Prostate gland (tissue), 2 donors: ENCODE results near the gene PLK5. TPM values are rescaled to one million over a fixed set of nuclear protein-coding genes. Genes with fewer than 3 reads are reported as not detected.

Experiments
- DNase-seq: peaks from one replicate; pipeline ENCODE4 v3.0.0-alpha.2; 2019; ENCODE audit warnings: low spot score
- H3K27ac ChIP-seq, 2 donors: fragments of 200-600 bp; sonication (generic); 2 replicates each; pipeline ENCODE4 v1.5.1; 2017 to 2019
- H3K27me3 ChIP-seq: fragments of 200-600 bp; sonication (generic); replicated peaks from 2 replicates; pipeline ENCODE4 v1.5.1; 2019; ENCODE audit not compliant: insufficient read depth
- H3K36me3 ChIP-seq, 2 donors: fragments of 200-600 bp; sonication (generic); 1 replicate in 1 of 2; 2 replicates in 1 of 2; pipeline versions ENCODE4 v1.5.1 to v1.8.1; 2017 to 2019
- H3K4me1 ChIP-seq: fragments of 200-600 bp; sonication (generic); replicated peaks from 2 replicates; pipeline ENCODE4 v1.5.1; 2019
- H3K4me3 ChIP-seq, 2 donors: fragments of 200-600 bp; sonication (generic); 2 replicates each; pipeline ENCODE4 v1.5.1; 2017 to 2019
- H3K9me3 ChIP-seq: fragments of 200-600 bp; sonication (generic); 2 replicates; pipeline ENCODE4 v1.5.1; 2017
- CTCF ChIP-seq, 4 experiments: fragments of 200-600 bp in 2 of 4; fragments of 450-650 bp in 2 of 4; sonication (generic) in 2 of 4; IDR thresholded peaks; 1 replicate in 3 of 4; 2 replicates in 1 of 4; pipeline ENCODE4 v1.5.1; 2016 to 2019; ENCODE audit warnings: antibody characterized with exemption in 4 of 4, mild to moderate bottlenecking in 2 of 4, moderate library complexity in 2 of 4
- POLR2A ChIP-seq: fragments of 450-650 bp; IDR thresholded peaks from one replicate; pipeline ENCODE4 v1.6.1; 2016; ENCODE audit warnings: antibody characterized with exemption, mild to moderate bottlenecking
- POLR2AphosphoS5 ChIP-seq: sonication (generic); formaldehyde crosslinking; IDR thresholded peaks from one replicate; pipeline ENCODE4 v1.6.1; 2017; ENCODE audit warnings: antibody characterized with exemption
- WGBS: methylation state at CpG from one replicate; pipeline ENCODE4 v1.1.5; 2018; 5-methylcytosine and 5-hydroxymethylcytosine counted together
- intact Hi-C: fragments of 100-400 bp; cut with DNase I; formaldehyde crosslinking; loops from one replicate; pipeline ENCODE4 v1.14.2; 2022
- total RNA-seq, 2 donors: library from RNA; depleted of rRNA; stranded (reverse); fragments of >200 nt; gene quantifications; one replicate each; pipeline ENCODE4 v1.1.0, GENCODE V29; 2016

The PLK5 gene
- total RNA-seq, 2 donors from 2014 or later = 28.8 TPM; not detected in 1

GRCh38 chr19:1503089-1503924, 20.6 kb upstream of the PLK5 start:
- intact Hi-C loops = loop anchor here (5.0 kb wide), 1 partner anchor 226 kb away; the partner anchor contains the start of gene FAM174C
- no peak overlapping the region for H3K27ac ChIP-seq
- DNase-seq = no peak

GRCh38 chr19:1503925-1504773, 19.7 kb upstream of the PLK5 start:
- peaks cover 14% of the 10 kb centered on the region for H3K27me3 ChIP-seq
- TF ChIP-seq POLR2A = no peak
- no peak for TF ChIP-seq POLR2AphosphoS5
- no peak for TF ChIP-seq CTCF (IDR thresholded peaks at IDR 0.05)
- intact Hi-C loops = loop anchor here (5.0 kb wide), 1 partner anchor 227 kb away; the partner anchor contains the start of gene FAM174C
- H3K36me3 ChIP-seq = no peaks in the 10 kb centered on the region
- WGBS = 52% methylated on average over 23 of the region's 23 CpGs
- H3K4me3 ChIP-seq = no peak overlapping the region
- H3K27ac ChIP-seq = no peak overlapping the region
- no peaks in the 10 kb centered on the region for H3K9me3 ChIP-seq
- no peaks in the 10 kb centered on the region for H3K4me1 ChIP-seq
- DNase-seq = no peak

More at GRCh38 chr19:1503089-1503924, 20.6 kb upstream of the PLK5 start:
- Histone ChIP-seq H3K36me3 (no peaks in the 10 kb centered on the region), H3K4me3 (no peak overlapping the region), H3K9me3 (no peaks in the 10 kb centered on the region), H3K4me1 (no peaks in the 10 kb centered on the region), H3K27me3 (peaks cover 14% of the 10 kb centered on the region)
- 8% methylated on average over 49 of the region's 49 CpGs for WGBS
- TF ChIP-seq POLR2A (peak; percentile 10), CTCF (IDR thresholded peaks at IDR 0.05) (peak; percentile 40 to 70 (median 43)), POLR2AphosphoS5 (no peak)

DNA sequence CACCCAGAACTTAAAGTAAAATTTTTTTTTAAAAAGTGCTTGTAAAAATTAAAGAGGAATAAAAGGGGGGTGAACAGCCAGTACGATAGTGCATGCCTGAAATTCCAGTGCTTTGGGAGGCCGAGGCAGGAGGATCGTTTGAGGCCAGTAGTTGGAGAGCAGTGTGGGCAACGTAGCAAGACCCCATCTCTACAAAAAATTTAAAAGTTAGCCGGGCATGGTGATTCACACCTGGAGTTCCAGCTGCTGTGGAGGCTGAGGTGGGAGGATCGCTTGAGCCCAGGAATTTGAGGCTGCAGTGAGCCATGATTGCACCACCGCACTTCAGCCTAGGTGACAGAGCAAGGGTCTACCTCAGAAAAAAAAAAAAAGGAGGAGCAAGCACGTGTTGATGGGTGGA, 18.9 kb upstream of the PLK5 start:
- Histone ChIP-seq H3K4me3 (no peak overlapping the region), H3K4me1 (no peaks in the 10 kb centered on the region), H3K27ac (no peak overlapping the region), H3K27me3 (peaks cover 14% of the 10 kb centered on the region), H3K9me3 (no peaks in the 10 kb centered on the region), H3K36me3 (no peaks in the 10 kb centered on the region)
- 61% methylated on average over 8 of the region's 8 CpGs for WGBS
- no peak for TF ChIP-seq POLR2AphosphoS5
- TF ChIP-seq CTCF (IDR thresholded peaks at IDR 0.05) = no peak
- no peak for TF ChIP-seq POLR2A
- intact Hi-C loops = no loop called here
- no peak for DNase-seq

DNA sequence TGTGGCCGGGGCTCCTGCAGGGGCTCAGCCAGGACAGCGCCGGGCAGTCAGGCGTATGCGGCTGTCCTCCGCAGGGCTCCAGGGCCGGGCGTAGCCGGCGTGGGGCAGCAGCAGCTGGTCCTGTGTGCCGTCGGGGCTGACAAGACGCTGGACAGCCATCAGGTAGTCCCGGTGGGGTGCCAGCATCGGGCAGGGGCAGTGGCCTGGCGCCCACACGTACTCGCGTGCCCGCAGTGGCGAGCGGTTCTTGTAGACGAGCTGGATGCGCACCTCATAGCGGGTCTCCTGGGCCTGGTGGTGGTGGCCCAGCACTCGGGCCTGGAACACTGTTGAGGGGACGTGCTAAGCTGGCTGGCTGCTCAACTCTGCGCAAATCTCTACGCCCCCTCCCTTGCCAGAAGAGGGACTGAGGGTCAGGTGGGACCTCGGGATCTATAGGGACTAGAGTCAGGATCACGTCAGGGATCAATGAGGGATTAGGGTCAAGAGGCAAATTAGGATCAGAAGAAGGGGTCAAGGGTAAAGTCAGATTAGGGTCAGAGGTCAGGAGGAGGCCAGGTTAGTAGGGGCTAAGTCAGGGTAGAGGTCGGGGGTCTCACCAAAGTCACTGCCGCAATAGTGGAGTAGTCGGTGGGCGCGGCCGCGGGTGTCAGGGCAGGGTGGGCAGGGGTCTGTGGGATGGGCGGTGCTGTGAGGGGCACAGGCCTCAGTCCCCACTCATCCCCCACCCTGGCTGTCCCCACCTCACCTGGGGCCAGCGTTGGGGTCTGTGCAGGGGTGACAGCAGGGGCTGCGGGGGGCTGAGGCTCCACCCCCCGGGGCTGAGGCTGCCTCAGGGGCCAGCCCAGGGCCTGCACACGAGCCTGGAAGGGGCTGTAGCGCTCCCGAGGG, 17.6 kb upstream of the PLK5 start:
- Histone ChIP-seq H3K27ac (no peak overlapping the region), H3K4me1 (no peaks in the 10 kb centered on the region), H3K36me3 (no peaks in the 10 kb centered on the region), H3K9me3 (no peaks in the 10 kb centered on the region), H3K27me3 (peaks cover 14% of the 10 kb centered on the region), H3K4me3 (no peak overlapping the region)
- no peak for TF ChIP-seq CTCF (IDR thresholded peaks at IDR 0.05)
- no peak for TF ChIP-seq POLR2AphosphoS5
- TF ChIP-seq POLR2A = no peak
- DNase-seq = no peak
- 89% methylated on average over 45 of the region's 45 CpGs for WGBS
- intact Hi-C loops = no loop called here
